ENCODE measurements around the gene CRY1.
"Not testable (repeated sequence)": the region's sequence is repeated elsewhere in the genome, so short reads cannot be mapped to it uniquely, and the experiment has no call there.

CRY1 gene

GRCh38 chr12:107108366-107108765 lies 15.0 kb upstream of the CRY1 start:
- not testable (repeated sequence) for DNase-seq

- no peak for DNase-seq
Observed at GRCh38 chr12:107107381-107107780, 14.0 kb upstream of the CRY1 start.

- no peak for DNase-seq
Observed at GRCh38 chr12:107106241-107107025, 13.1 kb upstream of the CRY1 start.

GRCh38 chr12:107105410-107105703 lies 12.0 kb upstream of the CRY1 start:
- no peak for DNase-seq

GRCh38 chr12:107103516-107103915 lies 10.2 kb upstream of the CRY1 start:
- no peak for DNase-seq

GRCh38 chr12:107103097-107103496 lies 9.7 kb upstream of the CRY1 start:
- no peak for DNase-seq

DNA sequence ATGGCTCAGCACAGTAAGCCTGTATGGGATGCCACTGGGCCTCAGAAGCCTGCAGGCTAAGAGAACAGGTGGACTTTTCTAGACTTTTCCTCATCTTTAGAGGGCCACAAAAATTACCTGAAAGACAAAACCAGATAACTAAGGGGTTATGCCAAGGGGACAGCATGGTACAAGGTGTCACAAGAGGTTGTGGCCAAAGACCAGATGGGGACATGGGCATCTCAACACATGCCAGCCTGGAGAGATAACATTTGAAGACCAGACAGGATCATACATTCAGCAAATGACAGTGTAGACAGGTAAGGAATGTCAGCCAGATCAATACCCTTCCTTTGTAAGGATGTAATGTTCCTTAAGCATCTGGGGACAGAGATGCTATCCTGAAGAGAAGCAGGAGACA lies 8.9 kb upstream of the CRY1 start:
- DNase-seq, result no peak

GRCh38 chr12:107101651-107102050 lies 8.3 kb upstream of the CRY1 start:
- no peak for DNase-seq

- DNase-seq, result no peak
Observed at GRCh38 chr12:107099917-107100316, 6.6 kb upstream of the CRY1 start.

DNA sequence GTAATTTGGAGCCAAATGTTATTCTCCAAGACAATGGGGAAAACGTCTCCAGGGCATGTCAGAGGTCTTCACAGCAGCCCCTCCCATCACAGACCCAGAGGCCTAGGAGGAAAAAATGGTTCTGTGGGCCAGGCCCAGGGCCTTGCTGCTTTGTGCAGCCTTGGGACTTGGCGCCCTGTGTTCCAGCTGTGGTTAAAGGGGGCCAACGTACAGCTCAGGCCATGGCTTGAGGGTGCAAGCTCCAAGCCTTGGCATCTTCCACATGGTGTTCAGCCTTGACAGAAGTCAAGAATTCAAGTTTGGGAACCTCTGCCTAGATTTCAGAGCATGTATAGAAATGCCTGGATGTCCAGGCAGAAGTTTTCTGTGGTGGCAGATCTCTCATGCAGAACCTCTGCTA lies 3.2 kb upstream of the CRY1 start:
- DNase-seq, result no peak

GRCh38 chr12:107094183-107094448 lies 767 bp upstream of the CRY1 start:
- no peak for DNase-seq

- peak; percentile 61 for DNase-seq
Observed at GRCh38 chr12:107092669-107093416, 506 bp downstream of the CRY1 start.

- peak; percentile 5 for DNase-seq
Observed at GRCh38 chr12:107091989-107092641, 1.2 kb downstream of the CRY1 start.

DNA sequence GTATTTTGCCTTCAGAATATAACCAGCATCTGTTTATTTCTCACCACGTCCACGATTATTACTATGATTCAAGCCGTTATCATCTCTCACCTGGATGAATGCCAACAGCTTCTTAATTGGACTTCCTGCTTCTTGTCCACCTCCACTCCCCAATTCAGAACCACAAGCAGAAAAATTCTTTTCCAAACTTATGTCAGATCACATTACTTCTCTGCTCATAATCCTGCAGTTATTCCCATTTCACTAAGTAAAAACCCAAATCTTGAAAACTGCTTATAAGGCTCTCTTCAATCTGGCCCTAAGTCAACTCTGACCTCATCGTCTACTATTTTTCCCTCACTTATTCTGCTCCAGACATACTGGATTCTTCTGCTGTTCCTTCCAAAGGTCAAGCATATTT lies 2.0 kb downstream of the CRY1 start:
- DNase-seq, result no peak

- no peak for DNase-seq
Observed at GRCh38 chr12:107090711-107091110, 2.6 kb downstream of the CRY1 start.

GRCh38 chr12:107088912-107089311 lies 4.4 kb downstream of the CRY1 start:
- DNase-seq, result no peak

DNA sequence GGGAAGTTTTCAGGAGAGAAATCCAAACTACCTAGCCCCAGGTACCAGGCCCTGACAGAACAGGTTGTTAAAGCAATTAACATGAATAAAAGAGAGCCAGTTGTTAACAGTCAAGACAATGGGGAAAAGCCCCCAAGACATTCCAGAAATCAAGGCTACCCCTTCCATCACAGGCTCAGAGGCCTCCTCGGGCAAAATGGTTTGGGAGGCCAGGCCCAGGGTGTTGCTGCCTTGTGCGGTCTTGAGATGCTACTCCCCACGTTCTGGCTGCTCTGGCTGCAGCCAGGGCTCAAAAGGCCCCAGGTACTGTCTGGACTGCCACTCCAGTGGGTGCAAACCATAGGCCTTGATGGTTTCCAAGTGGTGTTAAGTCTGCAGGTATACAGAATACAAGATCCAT lies 7.0 kb downstream of the CRY1 start:
- no peak for DNase-seq

DNA sequence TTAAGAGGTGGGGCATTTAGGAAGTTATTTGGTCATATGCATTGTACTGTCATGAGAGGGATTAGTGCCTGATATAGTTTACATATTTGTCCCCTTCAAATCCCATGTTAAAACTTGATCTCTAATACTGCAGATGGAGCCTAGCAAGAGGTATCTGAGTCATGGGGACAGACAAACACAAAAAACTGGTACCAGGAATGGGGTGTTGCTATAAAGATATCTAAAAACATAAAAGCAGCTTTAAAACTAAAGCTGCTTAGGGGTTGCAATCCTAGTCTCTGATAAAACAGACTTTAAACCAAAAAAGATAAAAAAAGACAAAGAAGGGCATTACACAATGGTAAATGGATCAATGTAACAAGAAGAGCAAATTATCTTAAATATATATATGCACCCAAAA lies 11.6 kb downstream of the CRY1 start:
- DNase-seq, result no peak

- DNase-seq, result no peak
Observed at GRCh38 chr12:107080299-107080698, 13.1 kb downstream of the CRY1 start.

DNA sequence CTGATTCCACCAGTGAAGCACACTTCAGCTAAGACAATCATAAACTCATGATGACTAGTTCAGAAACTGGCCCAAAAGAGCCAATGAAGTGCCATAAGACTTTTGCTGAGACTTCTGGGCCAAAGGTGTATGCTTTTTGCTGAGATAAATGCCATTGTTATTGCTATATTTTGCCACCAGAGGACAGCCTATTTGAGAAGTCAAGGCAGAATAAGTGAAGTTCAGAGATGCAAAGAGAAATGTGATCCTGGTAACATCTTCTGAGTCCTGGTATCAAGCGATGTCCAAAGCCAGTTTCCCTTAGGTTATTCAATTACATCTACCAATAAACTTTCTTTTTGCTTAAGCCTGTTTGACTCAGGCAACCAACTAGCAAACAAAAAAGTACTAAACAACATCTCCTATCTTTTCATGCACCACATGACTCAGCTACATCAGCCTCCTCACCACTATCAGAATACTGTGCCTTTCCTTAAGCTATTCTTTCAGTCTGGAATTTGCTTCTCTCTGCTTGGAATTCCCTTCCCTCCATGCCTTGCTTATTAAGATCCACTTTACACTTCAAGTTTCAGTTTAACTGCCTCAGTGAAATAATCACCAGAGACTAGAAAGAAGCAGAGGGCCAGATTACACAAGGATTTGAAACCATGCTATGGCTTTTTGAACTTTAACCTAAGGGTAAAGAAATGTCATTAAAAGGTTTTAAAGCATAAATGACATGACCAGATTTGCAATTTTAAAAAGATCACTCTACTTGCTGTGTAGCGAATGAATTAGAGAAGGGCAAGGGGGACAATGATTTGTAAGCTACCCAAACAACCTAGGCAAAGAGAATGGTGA lies 14.0 kb downstream of the CRY1 start:
- DNase-seq, result no peak

DNA sequence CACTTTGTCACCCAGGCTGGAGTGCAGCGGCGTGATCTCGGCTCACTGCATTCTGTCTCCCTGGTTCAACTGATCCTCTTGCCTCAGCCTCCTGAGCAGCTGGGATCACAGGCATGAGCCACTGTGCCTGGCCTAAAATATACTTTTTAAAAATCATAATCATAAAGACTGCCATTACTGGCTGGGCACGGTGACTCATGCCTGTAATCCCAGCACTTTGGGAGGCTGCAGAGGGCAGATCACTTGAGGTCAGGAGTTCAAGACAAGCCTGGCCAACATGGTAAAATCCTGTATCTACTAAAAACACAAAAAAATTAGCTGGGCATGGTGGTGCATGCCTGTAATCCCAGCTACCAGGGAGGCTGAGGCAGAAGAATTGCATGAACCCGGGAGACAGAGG lies 20.1 kb downstream of the CRY1 start:
- DNase-seq, result not testable (repeated sequence)

- DNase-seq, result no peak
Observed at GRCh38 chr12:107066691-107067090, 26.7 kb downstream of the CRY1 start.

DNA sequence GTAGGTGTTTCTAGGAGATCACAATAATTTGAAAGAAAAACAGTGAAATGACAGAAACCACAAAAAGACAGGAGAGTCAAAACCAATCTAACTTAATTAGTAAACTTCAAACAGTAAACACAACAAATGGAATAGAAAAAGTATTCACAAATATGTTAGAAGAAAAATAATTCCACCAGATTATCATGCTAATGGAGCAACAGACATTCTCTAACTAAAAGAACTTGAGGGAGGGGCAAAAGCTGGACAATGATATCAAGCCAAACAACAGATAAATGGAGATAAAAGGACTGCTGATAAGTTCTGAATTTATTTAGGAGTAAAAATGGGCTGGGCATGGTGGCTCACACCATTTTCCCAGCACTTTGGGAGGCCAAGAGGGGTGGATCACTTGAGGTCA lies 28.7 kb downstream of the CRY1 start:
- DNase-seq, result no peak

DNA sequence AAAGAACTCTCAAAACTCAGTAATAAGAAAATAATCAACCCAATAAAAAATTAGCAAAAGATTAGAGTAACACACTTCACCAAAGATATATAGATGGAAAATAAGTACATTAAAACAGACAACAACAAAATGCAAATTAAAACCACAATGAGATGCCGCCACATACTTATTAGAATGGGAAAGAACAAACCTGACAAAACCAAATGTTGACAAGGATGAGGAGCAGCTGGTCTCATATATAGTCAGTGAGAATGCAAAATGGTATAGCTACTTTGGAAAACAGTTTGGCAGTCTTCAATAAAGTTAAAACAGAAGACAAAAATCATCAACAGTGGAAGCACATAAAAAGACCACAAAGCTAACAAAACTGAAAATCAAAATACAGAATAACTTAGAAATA lies 29.1 kb downstream of the CRY1 start:
- no peak for DNase-seq
